CD4-positive, alpha-beta T cell treated with Interferon gamma for 1 hour (primary cell): ENCODE data around the gene PROC.

ENCODE experiments used
- DNase-seq: peaks from one replicate; pipeline ENCODE4 v3.0.0-alpha.2; 2020

PROC gene

DNA sequence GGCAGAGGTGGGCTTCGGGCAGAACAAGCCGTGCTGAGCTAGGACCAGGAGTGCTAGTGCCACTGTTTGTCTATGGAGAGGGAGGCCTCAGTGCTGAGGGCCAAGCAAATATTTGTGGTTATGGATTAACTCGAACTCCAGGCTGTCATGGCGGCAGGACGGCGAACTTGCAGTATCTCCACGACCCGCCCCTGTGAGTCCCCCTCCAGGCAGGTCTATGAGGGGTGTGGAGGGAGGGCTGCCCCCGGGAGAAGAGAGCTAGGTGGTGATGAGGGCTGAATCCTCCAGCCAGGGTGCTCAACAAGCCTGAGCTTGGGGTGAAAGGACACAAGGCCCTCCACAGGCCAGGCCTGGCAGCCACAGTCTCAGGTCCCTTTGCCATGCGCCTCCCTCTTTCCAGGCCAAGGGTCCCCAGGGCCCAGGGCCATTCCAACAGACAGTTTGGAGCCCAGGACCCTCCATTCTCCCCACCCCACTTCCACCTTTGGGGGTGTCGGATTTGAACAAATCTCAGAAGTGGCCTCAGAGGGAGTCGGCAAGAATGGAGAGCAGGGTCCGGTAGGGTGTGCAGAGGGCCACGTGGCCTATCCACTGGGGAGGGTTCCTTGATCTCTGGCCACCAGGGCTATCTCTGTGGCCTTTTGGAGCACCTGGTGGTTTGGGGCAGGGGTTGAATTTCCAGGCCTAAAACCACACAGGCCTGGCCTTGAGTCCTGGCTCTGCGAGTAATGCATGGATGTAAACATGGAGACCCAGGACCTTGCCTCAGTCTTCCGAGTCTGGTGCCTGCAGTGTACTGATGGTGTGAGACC lies at the start of gene PROC:
Gene PROC, plus strand, starts transcription at position 128 of the 812 bp plus-strand sequence. CDS start 1,516 bp downstream, outside the sequence.
- no peak for DNase-seq

DNA sequence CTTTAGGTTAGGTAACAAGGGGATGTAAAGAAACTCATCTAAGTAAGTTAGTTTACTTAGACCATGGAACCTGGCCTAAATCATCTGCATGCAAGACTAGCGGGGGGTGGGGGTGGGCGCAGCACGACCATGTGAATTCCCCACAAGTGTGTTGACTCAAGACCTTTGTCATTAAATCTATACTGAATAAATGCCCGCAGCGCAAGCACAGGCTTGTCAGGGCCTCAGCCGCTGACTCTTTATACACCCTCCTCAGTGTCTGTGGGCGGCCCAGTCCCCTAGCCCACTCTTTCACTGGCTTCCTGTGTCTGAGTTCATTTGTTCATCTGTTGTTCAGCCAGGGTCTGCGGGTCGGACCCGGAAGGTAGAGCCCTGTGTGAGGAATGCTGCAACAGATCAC lies 48.2 kb upstream of the PROC start:
- no peak for DNase-seq

DNA sequence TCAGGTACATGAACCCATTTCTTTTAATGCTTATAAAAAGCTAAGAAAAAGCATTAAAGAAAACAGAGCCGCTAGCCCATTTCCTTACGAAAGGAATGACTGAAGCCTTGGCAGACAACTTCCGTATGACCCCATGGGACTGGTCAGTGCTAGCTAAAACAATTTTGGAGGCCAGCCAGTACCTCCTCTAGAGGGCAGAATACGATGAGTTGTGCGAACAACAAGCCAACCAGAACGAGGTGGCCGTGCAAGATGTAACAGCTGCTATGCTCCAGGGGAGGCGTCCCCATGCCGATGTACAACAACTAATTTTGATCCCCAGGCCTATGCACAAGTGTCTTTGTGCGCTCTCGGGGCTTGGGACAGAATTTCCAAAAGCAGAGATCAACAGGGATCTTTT lies 47.2 kb upstream of the PROC start:
- no peak for DNase-seq

DNA sequence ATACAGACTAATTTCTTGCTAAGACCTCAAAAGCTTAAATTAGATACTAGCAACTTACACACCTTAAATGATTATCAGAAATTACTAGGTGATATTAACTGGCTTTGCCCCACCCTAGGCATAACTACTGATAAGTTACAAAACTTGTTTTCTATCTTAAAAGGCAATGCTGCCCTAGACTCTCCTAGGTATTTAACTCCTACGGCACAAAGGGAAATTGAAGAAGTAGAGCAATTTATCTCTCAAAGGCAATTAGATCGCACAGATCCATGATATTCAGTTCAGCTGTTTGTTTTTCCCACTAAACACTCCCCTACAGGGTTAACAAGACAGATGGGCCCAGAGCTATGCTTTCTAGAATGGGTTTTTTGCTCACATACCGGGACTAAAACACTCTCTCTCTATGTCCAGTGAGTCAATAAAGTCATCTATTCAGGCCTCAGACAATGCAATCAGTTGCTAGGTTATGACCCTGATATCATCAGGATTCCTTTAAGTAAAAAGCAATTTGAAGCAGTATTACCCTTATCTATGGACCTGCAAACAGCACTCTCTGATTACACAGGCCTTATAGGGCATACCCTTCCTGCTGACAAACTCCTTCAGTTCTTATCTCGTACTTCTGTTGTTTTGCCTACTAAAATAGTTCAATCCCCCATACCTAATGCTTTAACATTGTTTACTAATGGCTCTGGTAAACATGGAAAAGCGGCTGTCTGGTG lies 44.7 kb upstream of the PROC start:
- no peak for DNase-seq

DNA sequence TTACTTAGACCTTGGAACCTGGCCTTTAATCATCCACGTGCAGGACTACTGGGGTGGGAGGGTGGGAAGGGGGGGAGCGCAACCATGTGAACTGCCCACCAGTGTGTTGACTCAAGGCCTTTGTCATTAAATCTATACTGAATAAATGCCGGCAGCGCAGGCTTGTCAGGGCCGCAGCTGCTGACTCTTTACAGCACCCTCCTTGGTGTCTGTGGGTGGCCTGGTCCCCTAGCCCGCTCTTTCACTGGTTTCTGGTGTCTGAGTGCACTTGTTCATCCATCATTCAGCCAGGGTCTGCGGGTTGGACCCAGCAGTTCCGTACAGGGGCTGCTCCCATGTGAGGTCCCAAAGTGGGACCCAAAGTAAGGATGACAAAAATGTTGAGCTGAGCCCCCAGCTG lies 42.0 kb upstream of the PROC start:
- DNase-seq: no peak

DNA sequence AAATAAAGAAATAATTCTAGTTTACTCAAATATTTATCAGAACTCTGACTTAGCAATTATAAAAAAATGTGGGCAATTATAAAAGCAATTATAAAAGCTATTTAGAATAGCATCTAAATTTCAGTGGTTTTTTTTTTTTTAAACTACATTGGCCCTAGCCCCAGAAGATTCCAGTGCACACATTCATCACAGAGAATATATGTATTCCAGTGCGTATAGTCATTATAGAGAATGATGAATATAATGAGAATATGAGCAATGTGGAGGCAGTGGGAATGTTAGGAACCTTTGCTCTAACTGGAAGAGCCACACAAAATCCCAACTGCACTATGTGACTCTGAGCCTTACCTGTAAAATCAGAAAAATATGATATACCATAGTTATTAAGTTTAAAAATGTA lies 41.0 kb upstream of the PROC start:
- no peak for DNase-seq

DNA sequence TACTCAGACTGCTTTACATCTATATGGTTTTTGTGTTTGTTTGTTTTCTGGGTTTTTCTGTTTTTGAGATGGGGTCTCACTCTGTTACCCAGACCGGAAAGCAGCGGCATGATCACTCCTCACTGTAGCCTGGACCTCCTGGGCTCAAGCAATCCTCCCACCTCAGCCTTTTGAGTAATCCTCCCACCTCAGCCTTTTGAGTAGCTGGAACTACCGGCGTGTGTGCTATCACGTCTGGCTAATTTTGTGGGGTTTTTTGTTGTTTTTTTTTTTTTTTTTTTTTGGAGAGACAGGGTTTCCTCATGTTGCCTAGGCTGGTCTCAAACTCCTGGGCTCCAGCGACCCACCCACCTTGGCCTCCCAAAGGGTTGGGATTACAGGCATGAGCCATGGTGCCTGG lies 39.5 kb upstream of the PROC start:
- no peak for DNase-seq

DNA sequence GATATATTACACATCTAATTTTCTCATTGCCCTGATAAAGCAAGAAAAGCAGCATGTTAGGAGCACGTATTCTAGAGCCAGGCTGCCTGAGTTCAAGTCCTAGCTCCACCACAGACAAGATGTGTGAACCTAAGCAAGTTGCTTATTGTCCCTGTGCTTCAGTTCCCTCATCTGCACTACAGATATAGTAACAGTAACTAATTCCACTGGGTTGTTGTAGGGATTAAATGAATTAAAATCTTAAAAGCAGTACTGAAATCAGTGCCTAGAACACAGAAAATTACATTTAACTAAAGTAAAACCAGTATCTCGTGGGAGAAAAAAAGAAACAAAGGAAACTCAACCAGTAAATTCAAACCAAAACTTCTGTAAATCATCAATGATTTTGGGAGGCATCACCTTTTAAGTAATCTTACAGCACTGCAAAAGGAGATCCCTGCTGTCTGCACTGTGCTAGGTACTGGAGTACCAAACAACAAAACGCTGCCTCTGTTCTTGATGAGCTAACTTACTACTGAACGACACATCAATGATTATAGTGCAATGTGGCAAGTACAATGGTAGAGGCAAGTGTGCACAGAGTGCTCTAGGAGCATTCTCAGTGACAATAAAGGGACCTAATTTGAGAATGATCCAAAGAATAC lies 38.4 kb upstream of the PROC start:
- DNase-seq: no peak

DNA sequence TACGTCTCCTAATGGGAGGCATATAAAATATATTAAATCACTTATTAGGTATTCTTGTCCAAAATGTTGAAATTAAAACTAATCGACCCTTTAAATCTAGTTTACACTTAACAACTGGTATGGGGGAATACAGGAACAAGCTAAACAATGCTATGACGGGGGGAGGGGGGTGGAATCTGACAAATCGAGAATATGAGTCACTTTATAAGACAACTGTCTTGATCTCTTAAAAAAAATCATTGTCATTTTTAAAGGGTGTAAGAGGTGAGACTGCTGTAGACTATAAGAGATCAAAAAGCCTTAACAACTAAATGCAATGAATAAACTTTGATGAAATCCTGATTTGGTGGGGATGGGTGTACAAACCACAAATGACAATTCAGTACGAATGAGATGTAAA lies 36.5 kb upstream of the PROC start:
- no peak for DNase-seq

DNA sequence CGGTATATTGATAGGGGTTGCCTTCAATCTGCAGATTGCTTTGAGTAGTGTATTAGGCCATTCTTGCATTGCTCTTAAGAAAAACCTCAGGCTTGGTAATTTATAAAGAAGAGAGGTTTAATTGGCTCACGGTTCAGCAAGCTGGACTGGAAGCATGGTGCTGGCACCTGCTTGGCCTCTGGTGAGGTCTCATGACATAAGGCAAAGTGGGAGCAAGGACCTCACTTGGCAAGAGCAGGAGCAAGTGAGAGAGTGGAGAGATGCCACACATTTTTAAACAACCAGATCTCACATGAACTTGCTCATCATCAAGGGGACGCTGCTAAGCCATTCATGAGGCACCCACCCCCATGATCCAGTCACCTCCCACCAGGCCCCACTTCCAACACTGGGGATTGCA lies 35.4 kb upstream of the PROC start:
- no peak for DNase-seq

DNA sequence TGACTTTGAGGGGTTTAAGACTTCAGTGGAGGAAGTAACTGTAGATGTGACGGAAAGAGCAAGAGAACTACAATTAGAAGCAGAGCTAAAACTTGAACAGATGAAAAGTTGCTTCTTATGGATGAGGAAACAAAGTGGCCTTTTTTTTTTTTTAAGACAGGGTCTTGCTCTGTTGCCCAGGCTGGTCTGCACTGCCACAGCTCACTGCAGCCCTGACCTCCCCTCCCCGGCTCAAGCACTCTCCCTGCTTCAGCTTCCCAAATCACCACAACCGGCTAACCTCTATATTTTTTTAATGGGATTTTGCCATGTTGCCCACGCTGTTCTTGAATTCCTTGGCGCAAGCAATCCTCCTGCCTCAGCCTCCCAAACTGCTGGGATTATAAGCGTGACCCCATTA lies 33.7 kb upstream of the PROC start:
- no peak for DNase-seq

DNA sequence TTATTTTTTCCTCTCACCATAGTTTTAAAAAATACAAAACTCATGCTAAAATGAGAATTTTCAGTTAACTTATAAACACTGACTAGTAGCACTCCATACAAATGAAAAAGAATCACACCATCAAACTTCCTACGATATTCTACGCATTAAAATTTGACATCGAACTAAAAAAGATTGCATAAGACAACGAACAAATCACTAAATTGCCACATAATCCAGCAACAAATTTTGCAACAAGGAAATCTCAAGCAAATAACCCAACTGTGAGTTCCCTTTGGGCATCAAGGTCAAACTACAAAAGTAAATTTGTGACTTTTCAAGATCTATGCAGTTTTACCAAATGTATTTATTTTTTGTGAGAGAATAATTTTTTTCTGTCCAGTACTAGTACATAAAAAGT lies 32.0 kb upstream of the PROC start:
- DNase-seq: no peak

DNA sequence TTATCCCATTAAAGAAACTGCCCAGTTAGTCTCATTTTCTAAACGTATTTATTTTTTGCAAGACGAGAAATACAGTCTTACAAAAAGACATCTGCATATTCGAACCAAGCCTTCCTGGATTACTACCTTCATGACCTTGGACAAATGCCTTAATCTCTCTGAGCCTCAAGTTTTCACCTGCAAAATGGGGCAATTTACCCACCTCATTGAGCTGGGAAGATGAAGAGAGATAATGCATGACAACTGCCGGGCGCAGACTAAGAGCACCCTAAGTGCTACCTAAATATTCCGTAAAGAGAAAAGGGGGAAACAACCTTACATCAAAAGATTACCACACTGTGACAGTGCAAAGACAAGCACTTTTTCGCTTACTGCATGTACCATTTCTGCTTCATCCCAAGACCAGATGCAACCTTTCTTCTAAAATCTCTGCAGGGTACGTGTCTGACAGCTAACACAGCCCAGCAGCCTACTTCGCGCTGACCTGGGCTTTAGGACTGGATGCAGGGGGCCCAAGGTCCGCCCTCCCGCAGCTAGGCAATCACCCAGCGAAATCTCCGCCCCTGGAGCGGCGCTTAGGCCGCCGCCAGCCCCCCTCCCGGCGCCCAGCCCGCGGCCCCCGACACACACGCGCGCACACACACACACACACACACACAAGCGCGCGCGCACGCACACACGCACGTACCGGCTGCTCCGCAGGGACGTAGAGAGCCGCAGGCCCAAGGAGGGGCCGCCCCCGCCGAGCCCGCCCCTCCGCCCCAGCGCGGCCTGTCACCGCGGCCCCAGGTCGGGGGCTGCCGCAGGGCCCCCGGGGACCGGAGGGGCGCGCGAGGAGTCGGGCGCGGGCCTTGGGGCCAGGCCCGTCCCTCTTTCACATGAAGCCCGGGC lies 31.2 kb upstream of the PROC start:
- peak; percentile 86 for DNase-seq

DNA sequence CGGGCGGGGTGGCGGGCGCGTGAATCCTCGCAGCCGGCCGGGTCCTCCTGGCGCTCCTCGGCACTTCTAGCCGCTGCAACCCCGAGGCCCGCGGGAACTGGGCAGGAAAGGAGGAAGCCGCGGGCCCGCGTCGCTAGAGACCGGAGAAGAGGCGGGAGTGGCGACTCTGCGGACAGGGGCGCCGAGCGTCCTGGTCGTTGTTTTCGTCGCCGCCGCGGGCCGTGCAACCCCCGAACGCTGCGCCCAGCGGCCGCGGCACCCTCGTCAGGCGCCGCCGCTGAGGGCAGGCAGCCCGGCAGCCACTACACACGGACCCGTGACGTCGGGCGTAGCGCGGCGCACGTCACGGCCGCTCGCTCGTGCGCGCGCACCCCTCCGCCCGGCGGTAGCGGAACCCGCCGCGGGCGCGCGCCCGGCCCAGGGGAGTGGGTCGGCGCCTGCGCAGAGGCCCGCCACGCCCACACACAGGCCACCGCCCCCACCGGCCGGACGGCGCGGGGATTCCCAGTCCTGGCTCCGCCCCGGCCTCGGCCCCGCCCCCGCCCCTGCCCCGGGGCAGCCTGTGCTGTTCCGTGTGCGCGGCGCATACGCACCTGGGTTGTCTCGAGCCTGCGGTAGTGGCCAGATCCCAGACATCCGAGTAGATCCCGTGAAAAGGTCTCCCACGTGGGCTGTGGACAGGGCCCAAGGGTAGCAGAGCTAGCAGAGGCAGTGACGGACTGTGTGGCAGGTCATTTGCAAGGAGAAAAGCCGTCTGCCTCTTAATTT lies 30.4 kb upstream of the PROC start, which contains the start of gene MAP3K2:
Gene MAP3K2, minus strand, starts transcription at position 321 of the 768 bp plus-strand sequence. CDS start 44,846 bp downstream, outside the sequence.
- peak; percentile 94 for DNase-seq

DNA sequence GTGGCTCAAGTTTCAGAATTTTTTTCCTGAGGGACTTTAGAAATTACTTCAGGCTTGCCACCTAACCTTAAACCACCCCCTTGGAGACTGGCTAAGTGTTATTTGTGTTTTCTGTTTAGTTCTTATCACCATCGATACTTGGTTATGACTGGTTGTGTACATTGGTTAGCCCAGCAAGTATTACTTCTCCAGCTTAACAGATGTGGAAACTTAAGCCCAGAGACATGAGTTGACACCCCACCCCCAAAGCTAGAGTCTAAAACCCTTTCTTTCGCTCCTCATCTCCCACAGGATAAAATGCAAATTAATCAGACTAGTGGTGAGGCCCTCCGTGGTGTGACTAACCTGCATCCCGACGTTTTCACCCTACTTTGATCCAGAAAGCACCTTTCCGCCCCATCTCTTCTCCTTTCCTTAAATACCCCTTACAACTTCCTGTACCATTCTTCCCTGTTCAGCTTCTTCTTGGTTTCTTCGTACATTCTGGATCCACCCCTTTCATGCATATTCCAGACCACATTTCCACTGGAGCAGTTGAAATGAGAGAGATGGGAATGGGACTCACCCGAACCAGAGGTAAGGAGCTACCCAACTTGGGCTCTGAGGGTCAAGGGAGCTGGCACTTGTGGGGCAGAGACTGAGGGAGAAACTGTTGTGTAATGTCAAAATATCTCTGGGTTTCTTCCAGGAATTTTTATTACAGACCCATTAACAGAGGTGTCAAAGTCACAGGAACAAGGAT lies 29.6 kb upstream of the PROC start:
- DNase-seq: no peak

DNA sequence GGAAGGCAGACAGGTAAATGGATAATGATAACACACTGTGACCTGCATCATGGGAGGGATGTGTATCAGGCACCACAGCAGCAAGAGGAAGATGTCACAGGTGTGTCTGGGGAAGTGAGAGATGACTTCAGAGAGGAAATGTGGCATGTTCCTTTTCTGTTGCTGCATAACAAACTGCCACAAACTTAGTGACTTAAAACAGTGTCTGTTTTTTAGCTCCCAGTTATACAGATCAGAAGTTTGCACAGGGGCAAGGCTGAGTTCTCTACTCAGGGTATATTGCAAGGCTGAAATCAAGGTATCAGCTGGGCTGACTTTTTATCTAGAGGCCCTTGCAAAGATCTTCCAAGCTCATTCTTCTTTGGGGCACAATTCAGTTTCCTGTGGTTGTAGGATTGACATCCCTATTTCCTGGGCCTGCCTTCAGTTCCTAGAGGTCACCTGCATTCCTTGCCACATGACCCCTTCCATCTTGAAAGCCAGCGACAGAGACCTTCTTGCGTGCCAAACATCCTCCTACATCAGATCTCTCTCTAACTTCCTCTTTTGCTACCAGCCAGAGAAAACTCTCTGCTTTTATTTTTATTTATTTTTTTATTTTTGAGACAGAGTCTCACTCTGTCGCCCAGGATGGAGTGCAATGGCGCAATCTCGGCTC lies 28.3 kb upstream of the PROC start:
- peak; percentile 60 for DNase-seq

DNA sequence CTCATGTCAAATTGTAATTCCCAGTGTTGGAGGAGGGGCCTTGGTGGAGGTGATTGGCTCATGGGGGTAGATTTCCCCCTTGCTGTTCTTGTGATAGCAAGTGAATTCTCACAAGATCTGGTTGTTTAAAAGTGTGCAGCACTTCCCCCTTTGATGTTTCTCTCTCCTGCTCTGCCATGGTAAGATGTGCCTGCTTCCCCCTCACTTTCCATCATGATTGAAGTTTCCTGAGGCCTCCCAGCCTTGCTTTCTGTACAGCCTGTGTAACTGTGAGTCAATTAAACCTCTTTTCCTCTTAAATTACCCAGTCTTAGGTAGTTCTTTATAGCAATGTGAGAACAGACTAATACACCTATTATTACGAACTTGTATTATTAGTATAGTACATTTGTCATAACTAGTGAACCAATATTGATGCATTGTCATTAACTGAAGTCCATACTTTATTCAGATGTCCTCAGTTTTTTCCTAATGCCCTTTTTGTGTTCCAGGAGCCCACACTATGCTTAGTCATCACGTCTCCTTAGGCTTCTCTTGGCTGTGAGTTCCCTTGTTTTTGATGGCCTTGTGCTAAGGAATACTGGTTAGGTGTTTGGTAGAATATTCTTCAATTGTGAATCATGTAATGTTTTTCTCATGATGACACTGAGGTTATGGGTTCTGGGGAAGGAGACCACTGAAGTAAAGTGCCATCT lies 25.9 kb upstream of the PROC start:
- no peak for DNase-seq

DNA sequence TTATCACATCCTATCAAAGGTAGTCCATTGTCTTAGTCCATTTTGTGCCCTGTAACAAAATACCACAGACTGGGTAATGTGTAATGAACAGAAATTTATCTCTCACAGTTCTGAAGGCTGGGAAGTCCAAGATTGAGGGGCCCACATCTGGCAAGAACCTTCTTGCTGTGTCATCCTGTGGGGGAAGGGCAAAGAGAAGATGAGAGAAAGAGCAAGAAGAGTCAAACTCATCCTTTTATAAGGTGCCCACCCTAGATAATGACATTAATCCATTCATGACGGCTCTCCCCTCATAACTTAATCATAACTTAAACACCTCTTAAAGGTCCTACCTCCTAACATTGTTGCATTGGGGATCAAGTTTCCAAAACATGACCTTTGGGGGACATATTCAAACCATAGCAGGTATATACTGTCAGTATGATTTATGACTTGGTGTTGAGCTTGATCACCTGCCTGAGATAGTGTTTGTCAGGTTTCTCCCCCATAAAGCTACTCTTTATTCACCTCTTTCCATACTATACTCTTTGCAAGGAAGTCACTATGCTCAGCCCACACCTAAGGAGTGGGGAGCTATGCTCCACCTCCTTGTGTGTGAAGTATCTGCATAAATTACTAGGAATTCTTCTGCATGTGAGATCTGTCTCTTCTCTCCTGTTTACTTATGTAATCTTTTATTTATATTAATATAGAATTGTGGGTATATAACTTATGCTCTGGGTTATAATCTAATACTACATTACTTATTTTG lies 25.2 kb upstream of the PROC start:
- DNase-seq: no peak

DNA sequence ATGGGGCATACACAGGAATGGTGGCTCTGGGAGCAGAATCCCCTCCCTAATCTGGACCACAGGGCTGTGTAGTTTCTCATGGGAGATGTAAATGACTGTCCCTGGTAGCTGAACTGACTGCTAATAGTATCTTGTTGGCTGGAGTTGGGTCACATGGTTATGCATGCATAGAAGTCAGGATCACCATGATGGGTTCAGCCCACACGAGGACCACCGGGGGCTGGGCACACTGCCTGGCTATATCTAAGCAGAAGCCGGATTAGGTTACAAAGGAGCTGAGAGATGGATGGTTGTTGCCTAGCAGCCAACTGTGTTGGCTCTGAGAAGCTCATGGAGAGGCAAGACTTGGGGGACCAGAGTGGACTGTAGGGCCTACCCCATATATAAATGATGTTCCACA lies 23.7 kb upstream of the PROC start:
- no peak for DNase-seq
